HG03039 (cell line): ENCODE results near the gene ZNF281.
"Not testable (repeated sequence)": the region's sequence is repeated elsewhere in the genome, so short reads cannot be mapped to it uniquely, and the experiment has no call there.

Experiments used
- ATAC-seq: cut with Tn5 transposase; IDR thresholded peaks from one replicate; pipeline ENCODE4 v1.9.1; 2021; ENCODE audit warnings: mild to moderate bottlenecking, moderate library complexity; ENCODE audit not compliant: unreplicated experiment

ZNF281 gene

GRCh38 chr1:200409761-200410565 lies at the start of gene ZNF281:
TSS of gene ZNF281 (minus strand) at chr1:200410036. CDS start at chr1:200409705, 331 bp downstream.
- ATAC-seq, result peak; percentile 98

GRCh38 chr1:200458780-200459179 lies 48.9 kb upstream of the ZNF281 start:
- no peak for ATAC-seq

- ATAC-seq, result no peak
Measured at GRCh38 chr1:200457810-200458209, 48.0 kb upstream of the ZNF281 start.

GRCh38 chr1:200454425-200454824 lies 44.6 kb upstream of the ZNF281 start:
- no peak for ATAC-seq

GRCh38 chr1:200453553-200453905 lies 43.7 kb upstream of the ZNF281 start:
- ATAC-seq, result no peak

- ATAC-seq, result no peak
Measured at GRCh38 chr1:200452850-200453552, 43.2 kb upstream of the ZNF281 start.

GRCh38 chr1:200448034-200448762 lies 38.4 kb upstream of the ZNF281 start:
- ATAC-seq, result peak; percentile 81

GRCh38 chr1:200445213-200445612 lies 35.4 kb upstream of the ZNF281 start:
- no peak for ATAC-seq

- ATAC-seq, result no peak
Measured at GRCh38 chr1:200444478-200444877, 34.6 kb upstream of the ZNF281 start.

GRCh38 chr1:200443860-200444259 lies 34.0 kb upstream of the ZNF281 start:
- no peak for ATAC-seq

GRCh38 chr1:200442537-200443156 lies 32.8 kb upstream of the ZNF281 start:
- no peak for ATAC-seq

- no peak for ATAC-seq
Measured at GRCh38 chr1:200442023-200442422, 32.2 kb upstream of the ZNF281 start.

GRCh38 chr1:200438911-200439310 lies 29.1 kb upstream of the ZNF281 start:
- no peak for ATAC-seq

GRCh38 chr1:200438413-200438812 lies 28.6 kb upstream of the ZNF281 start:
- ATAC-seq, result not testable (repeated sequence)

GRCh38 chr1:200437556-200438203 lies 27.8 kb upstream of the ZNF281 start:
- peak; percentile 54 for ATAC-seq

- no peak for ATAC-seq
Measured at GRCh38 chr1:200437088-200437487, 27.3 kb upstream of the ZNF281 start.

GRCh38 chr1:200436436-200436835 lies 26.6 kb upstream of the ZNF281 start:
- ATAC-seq, result no peak

- ATAC-seq, result no peak
Measured at GRCh38 chr1:200435200-200435780, 25.5 kb upstream of the ZNF281 start.

- ATAC-seq, result no peak
Measured at GRCh38 chr1:200433586-200433985, 23.8 kb upstream of the ZNF281 start.

GRCh38 chr1:200432586-200432985 lies 22.8 kb upstream of the ZNF281 start:
- ATAC-seq, result no peak
